CD14-positive monocyte (primary cell): ENCODE results near the gene DGAT2. TPM values are rescaled to one million over a fixed set of nuclear protein-coding genes. Genes with fewer than 3 reads are reported as not detected.

Experiments
- DNase-seq, 3 donors: peaks; one replicate each; pipeline ENCODE4 v3.0.0-alpha.2; 2011 to 2022
- H2AFZ ChIP-seq: 2 replicates; pipeline ENCODE4 v1.6.0; 2012; ENCODE audit warnings: mild to moderate bottlenecking, low read depth, low read length, inconsistent platforms; ENCODE audit not compliant: insufficient read depth, poor library complexity, severe bottlenecking
- H3K27ac ChIP-seq, 2 donors: 1 replicate in 1 of 2; 2 replicates in 1 of 2; pipeline ENCODE4 v1.5.1; 2012 to 2013; ENCODE audit warnings: low read length in 2 of 2, control low read depth in 1 of 2, inconsistent platforms in 1 of 2, low read depth in 1 of 2, mild to moderate bottlenecking in 1 of 2
- H3K27me3 ChIP-seq, 2 donors: one replicate each; pipeline versions ENCODE4 v1.6.0 to v1.6.1; 2011 to 2013; ENCODE audit warnings: low read length in 2 of 2; ENCODE audit not compliant: control insufficient read depth in 2 of 2, insufficient read depth in 2 of 2
- H3K36me3 ChIP-seq, 2 donors: replicated peaks in 1 of 2; 1 replicate in 1 of 2; 2 replicates in 1 of 2; pipeline versions ENCODE4 v1.5.1 to v1.6.1; 2012 to 2013; ENCODE audit warnings: low read length in 2 of 2, control low read depth in 1 of 2, inconsistent platforms in 1 of 2, mild to moderate bottlenecking in 1 of 2; ENCODE audit not compliant: insufficient read depth in 2 of 2, control insufficient read depth in 1 of 2
- H3K4me1 ChIP-seq, 2 donors: 1 replicate in 1 of 2; 2 replicates in 1 of 2; pipeline versions ENCODE4 v1.5.1 to v1.6.1; 2012 to 2013; ENCODE audit warnings: low read length in 2 of 2, control low read depth in 1 of 2, inconsistent platforms in 1 of 2, mild to moderate bottlenecking in 1 of 2, moderate library complexity in 1 of 2; ENCODE audit not compliant: insufficient read depth in 2 of 2, control insufficient read depth in 1 of 2
- H3K4me2 ChIP-seq: replicated peaks from 2 replicates; pipeline ENCODE3; 2012; ENCODE audit warnings: low read length, moderate library complexity, mild to moderate bottlenecking; ENCODE audit not compliant: poor library complexity, severe bottlenecking; ENCODE audit errors: extremely low read depth
- H3K4me3 ChIP-seq, 3 experiments: fragments of 200-600 bp in 1 of 3; sonication (generic) in 1 of 3; replicated peaks in 1 of 3; 1 replicate in 2 of 3; 2 replicates in 1 of 3; pipeline ENCODE4 v1.5.1; 2011 to 2013; ENCODE audit warnings: low read length in 3 of 3, mild to moderate bottlenecking in 3 of 3, control low read depth in 2 of 3, low read depth in 2 of 3, inconsistent platforms in 1 of 3, moderate library complexity in 1 of 3
- H3K79me2 ChIP-seq: 2 replicates; pipeline ENCODE4 v1.6.0; 2012; ENCODE audit warnings: mild to moderate bottlenecking, control low read depth, inconsistent platforms, low read length, moderate library complexity; ENCODE audit not compliant: insufficient read depth
- H3K9ac ChIP-seq: 2 replicates; pipeline ENCODE4 v1.6.0; 2017; ENCODE audit warnings: low read length, mild to moderate bottlenecking; ENCODE audit not compliant: insufficient read depth, poor library complexity, severe bottlenecking
- H3K9me3 ChIP-seq, 2 donors: replicated peaks in 1 of 2; 1 replicate in 1 of 2; 2 replicates in 1 of 2; pipeline versions ENCODE4 v1.5.1 to v1.6.1; 2012 to 2013; ENCODE audit warnings: low read length in 2 of 2, control low read depth in 1 of 2; ENCODE audit not compliant: control insufficient read depth in 1 of 2, insufficient read depth in 1 of 2
- H4K20me1 ChIP-seq: 2 replicates; pipeline ENCODE4 v1.6.0; 2012; ENCODE audit warnings: mild to moderate bottlenecking, low read length, control low read depth, moderate library complexity; ENCODE audit not compliant: insufficient read depth
- H3K27ac Mint-ChIP-seq, 7 donors: one replicate each; pipeline ENCODE4 v1.8.0; 2020; ENCODE audit warnings: mild to moderate bottlenecking in 7 of 7, mixed read lengths in 7 of 7, moderate library complexity in 6 of 7, inconsistent platforms in 2 of 7
- H3K27me3 Mint-ChIP-seq, 3 donors: one replicate each; pipeline ENCODE4 v1.8.0; 2021 to 2022; ENCODE audit warnings: low read depth in 3 of 3, mild to moderate bottlenecking in 3 of 3, mixed read lengths in 3 of 3, moderate library complexity in 3 of 3, inconsistent platforms in 1 of 3
- H3K36me3 Mint-ChIP-seq, 2 donors: one replicate each; pipeline ENCODE4 v1.8.0; 2020; ENCODE audit warnings: mixed read lengths in 2 of 2, inconsistent platforms in 1 of 2, mild to moderate bottlenecking in 1 of 2
- H3K4me1 Mint-ChIP-seq: one replicate; pipeline ENCODE4 v1.8.0; 2020; ENCODE audit warnings: mild to moderate bottlenecking, mixed read lengths
- H3K4me3 Mint-ChIP-seq, 2 donors: one replicate each; pipeline ENCODE4 v1.8.0; 2020; ENCODE audit warnings: mild to moderate bottlenecking in 2 of 2, mixed read lengths in 2 of 2, moderate library complexity in 1 of 2
- H3K9me3 Mint-ChIP-seq, 7 donors: one replicate each; pipeline ENCODE4 v1.8.0; 2020 to 2022; ENCODE audit warnings: mixed read lengths in 7 of 7, mild to moderate bottlenecking in 6 of 7, moderate library complexity in 6 of 7, inconsistent platforms in 2 of 7
- CTCF ChIP-seq: fragments of 200-600 bp; IDR thresholded peaks from one replicate; pipeline ENCODE4 v1.8.0; 2022; ENCODE audit warnings: antibody characterized with exemption, mild to moderate bottlenecking
- WGBS: methylation state at CpG from one replicate; pipeline ENCODE4 v1.1.5; 2013; ENCODE audit warnings: missing lambda C conversion rate; ENCODE audit not compliant: insufficient coverage; 5-methylcytosine and 5-hydroxymethylcytosine counted together
- intact Hi-C, 2 donors: fragments of 100-400 bp; cut with micrococcal nuclease; formaldehyde crosslinking; loops; one replicate each; pipeline versions ENCODE4 v1.15.0 to v1.15.1; 2023
- polyA plus RNA-seq, 3 donors: library from polyadenylated mRNA; depleted of rRNA in 1 of 3; unstranded in 2 of 3; stranded (reverse) in 1 of 3; fragments of 300-500 nt in 2 of 3; fragments of >200 nt in 1 of 3; fragmentation: Illumina TruSeq in 2 of 3; gene quantifications; 1 replicate in 2 of 3; 2 replicates in 1 of 3; pipeline ENCODE4 v1.2.3, GENCODE V29; 2012 to 2021

The DGAT2 gene
- polyA plus RNA-seq, 3 donors: 7.0 to 18.4 (median 14.8) TPM

DNA sequence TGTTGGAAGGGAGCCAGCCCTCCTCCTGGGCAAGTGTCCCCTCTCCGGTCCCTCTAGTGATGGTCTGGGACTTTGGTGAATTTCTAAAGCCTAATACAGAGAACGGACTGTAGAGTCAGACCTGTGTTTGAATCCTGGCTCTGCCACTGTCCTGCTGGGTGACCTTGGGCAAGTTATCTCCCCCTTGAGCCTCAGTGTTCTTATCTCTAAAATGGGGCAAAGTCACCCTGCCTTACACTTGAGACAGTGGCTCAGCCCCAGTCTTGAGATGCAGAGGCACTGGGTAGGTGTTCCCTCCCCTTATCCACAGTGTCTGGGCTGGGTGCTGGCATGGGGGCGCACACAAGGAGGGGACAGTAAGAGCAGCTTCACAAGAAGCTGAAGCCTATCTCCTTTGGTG lies 20.9 kb downstream of the DGAT2 start:
- Histone ChIP-seq H3K4me3 (no peak overlapping the region), H3K9me3 (no peaks in the 10 kb centered on the region), H3K36me3 (peaks cover 56 to 96% of the 10 kb centered on the region in 2 donors), H3K79me2 (no peaks in the 10 kb centered on the region), H3K4me1 (no peaks in the 10 kb centered on the region), H3K9ac (no peak overlapping the region), H3K27ac (no peak overlapping the region), H4K20me1 (no peaks in the 10 kb centered on the region), H3K27me3 (no peaks in the 10 kb centered on the region), H2AFZ (no peak overlapping the region), H3K4me2 (no peak overlapping the region)
- no peak for DNase-seq
- intact Hi-C loops: loop anchor here in 1 of 2 donors (10.0 kb wide), 1 partner anchor 55 kb away; no protein-coding TSS in a partner anchor
- Mint-ChIP-seq H3K4me3 (no peak overlapping the region), H3K27ac (no peak overlapping the region), H3K36me3 (peaks cover 82 to 87% of the 10 kb centered on the region in 2 donors), H3K27me3 (peaks cover 0 to 2% (median 0%) of the 10 kb centered on the region in 3 donors), H3K4me1 (no peaks in the 10 kb centered on the region), H3K9me3 (no peaks in the 10 kb centered on the region)
- WGBS: 91% methylated on average over 3 of the region's 3 CpGs
- no peak for TF ChIP-seq CTCF

DNA sequence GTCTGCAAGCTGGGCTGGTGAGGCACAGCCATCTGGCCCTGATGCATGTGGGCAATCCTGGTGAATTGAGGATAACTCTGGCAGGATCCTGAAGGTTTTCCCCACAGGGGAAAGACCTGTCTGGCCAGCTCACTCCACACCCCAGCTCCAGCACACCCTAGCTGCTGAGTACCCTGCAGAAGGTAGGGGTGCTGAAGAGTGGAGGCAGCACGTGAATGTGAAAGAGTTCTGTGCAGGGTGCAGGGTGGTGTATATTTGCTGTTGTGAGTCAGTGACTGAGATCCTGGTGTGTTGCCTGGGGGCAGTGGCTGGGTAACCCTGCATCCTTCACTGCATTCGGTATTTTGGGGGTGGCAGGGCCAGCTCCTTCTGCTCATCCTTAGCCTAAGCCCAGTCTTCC lies 22.4 kb downstream of the DGAT2 start:
- no peaks in the 10 kb centered on the region for H3K27me3 ChIP-seq
- Mint-ChIP-seq H3K4me3 (no peak overlapping the region), H3K36me3 (peaks cover 78 to 81% of the 10 kb centered on the region in 2 donors), H3K4me1 (no peaks in the 10 kb centered on the region), H3K9me3 (no peaks in the 10 kb centered on the region), H3K27ac (no peak overlapping the region), H3K27me3 (peaks cover 0 to 4% (median 0%) of the 10 kb centered on the region in 3 donors)
- H3K36me3 ChIP-seq: peaks cover 44 to 90% of the 10 kb centered on the region in 2 donors
- H3K4me1 ChIP-seq: no peaks in the 10 kb centered on the region
- H3K9ac ChIP-seq: no peak overlapping the region
- H3K4me3 ChIP-seq: no peak overlapping the region
- H3K27ac ChIP-seq: no peak overlapping the region
- no peak for TF ChIP-seq CTCF
- H3K4me2 ChIP-seq: no peak overlapping the region
- 100% methylated on average over 1 of the region's 2 CpGs for WGBS
- no peaks in the 10 kb centered on the region for H4K20me1 ChIP-seq
- intact Hi-C loops: no loop called here
- no peaks in the 10 kb centered on the region for H3K79me2 ChIP-seq
- H2AFZ ChIP-seq: no peak overlapping the region
- no peak for DNase-seq
- no peaks in the 10 kb centered on the region for H3K9me3 ChIP-seq
